UCSD-AML1 (cell line): ENCODE measurements around the gene CCDC174.
"Not testable (repeated sequence)": the region's sequence is repeated elsewhere in the genome, so short reads cannot be mapped to it uniquely, and the experiment has no call there.

Experiments
- DNase-seq: peaks from one replicate; lab custom pipeline; 2025; ENCODE audit not compliant: unreplicated experiment; lab: John Stamatoyannopoulos, UW

Gene CCDC174

DNA sequence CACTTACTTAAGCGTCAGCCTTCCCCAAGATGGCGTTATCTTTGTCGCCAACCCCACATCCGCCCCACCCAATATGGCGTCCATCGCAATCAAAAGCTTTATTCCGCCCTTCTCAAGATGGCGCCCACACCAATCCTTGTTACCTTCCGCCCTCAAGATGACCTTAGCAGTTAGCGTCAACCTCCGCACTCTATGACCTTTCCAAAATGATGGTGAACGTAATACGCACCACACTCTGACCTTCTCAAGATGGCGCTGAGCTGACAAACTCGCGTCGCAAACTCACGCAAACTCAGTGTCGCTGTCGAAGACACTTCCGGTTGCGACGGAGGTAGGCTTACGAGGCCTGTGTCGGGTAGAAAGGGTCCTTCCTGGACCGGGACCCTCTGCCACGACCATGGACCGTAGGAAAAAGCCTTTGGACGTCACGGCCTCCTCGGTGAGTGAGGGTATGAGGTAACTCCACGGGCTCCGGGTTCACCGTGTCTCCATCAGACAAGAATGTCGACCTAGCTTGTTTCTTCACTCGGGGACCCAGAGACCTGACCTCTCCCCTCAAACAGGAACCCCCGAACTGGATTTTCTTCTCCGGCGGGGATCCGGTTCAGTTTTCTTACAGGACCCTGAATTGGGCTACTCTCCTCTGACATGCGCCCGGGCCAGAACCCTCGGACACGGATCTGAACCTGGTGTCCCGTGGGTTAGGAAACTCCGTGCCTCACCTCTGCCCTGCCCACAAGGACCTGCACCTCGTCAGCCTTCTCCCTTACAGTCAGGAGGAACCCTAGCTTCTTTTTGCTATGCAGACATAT lies at the start of gene CCDC174:
CCDC174 (plus strand) TSS at position 323 of the 812 bp plus-strand sequence; CDS start at position 398, 75 bp downstream.
- DNase-seq: peak; percentile 96

DNA sequence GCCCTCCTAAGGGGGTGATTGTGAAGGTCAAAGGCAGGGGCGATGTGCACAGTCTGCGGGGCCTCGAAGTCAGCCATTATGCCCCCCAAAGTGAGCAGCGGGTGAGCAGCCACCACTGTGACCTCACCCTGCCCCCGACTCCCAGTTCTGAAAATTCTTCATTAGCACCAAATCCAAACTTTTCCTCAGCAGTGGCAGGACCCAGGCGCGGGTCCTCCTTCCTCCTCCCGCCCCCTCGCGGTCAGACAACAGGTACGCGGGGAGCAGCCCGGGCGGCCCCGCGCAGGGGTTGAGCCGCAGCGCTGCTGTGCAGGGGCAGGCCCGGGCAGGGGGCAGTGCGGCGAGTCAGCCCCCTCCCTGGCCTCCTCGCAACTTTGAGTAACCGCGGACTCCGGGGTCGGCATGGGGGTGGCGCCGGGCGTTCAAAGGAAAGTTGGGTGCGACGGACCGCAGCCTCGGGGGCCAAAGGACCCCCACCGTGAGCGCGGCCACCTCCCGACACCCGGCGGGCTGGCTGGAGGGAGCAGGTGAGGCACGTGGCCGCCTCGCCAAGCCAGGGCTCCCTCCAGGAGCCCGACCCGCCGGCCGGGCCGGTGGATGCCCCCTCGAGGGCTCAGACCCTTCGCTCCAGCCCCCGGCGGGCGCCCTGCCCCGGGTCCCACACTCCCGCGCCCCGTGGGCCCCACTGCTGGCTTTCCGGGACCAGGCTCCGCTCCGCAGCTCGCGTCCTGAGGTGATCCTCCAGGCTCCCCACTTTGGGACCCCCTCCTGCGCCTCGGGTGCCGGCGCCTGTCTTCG lies 49.4 kb upstream of the CCDC174 start:
- no peak for DNase-seq

DNA sequence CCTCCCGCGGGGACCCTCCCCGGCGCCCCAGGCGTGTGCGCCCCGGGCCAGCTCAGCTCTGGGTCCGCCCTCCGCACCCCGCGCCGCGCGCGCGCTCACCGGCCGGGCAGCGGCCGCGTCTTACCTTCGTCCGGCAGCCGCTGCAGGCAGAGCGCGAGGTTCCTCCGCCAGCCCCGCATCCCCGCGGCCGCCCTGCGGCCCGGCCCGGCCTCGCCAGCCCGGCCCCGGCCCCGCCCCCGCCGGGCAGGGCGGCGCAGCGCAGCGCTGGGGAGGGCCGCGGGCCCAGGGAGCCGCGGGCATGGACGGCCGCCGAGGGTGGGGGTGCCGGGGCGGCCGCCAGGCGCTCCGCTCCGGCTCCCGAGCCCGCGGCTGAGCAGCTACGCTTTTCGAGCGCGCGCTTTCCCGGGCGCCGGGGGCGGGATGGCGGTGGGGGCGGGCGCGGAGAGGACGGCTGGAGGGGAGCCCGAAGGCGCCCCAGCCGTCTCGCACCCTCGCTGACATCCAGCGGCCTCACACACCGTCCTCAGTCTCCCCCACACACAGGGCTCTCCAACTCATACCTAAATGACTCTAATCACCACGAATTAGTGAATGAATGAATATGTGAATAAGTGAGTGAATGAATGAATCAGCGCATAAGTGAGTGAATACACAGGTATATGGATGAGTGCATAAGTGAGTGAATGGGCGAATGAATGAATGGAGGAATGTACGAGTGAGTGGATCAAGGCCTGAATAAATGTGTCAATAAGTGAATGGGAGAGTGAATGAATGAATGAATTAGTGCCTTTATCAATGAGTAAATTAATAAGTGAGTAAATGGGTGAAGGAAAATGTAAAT lies 48.5 kb upstream of the CCDC174 start:
- DNase-seq: no peak

DNA sequence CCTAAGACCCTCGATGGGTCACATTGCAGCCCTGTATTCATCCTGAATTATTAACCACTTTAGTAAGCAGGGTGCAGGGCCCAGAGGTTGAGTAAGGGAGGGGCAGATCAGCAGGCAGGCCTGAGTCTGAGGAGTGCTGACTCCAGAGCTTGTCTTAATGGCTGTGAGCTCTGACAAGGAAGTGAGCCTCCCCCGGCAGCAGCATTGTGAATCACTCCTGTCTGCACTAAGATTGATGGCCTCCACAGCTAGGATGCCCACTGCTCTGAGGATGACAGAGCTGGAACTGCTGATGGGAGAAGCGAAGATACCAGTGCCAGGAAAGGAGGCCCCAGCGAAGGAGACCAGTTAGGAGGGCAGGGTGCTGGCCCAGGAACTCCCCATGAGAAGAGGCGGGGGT lies 46.5 kb upstream of the CCDC174 start:
- no peak for DNase-seq

DNA sequence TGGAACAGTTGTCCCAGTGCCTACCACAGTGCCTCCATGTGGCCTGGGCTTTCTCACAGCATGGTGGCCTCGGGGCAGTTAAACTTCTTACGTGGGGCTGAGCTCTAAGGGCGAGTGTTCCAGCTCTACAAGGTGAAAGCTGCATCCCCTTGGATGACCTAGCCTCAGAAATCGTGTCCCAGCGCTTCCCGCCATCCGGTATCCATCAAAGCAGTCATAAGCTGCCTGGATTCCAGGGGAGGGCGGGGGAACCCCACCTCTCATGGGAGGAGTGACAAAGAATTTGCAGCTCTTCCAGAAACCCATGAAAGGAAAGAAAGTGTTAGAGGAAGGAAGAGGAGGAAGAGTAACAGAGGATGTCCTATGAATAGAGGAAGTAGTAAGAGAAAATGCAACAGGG lies 45.8 kb upstream of the CCDC174 start:
- no peak for DNase-seq

DNA sequence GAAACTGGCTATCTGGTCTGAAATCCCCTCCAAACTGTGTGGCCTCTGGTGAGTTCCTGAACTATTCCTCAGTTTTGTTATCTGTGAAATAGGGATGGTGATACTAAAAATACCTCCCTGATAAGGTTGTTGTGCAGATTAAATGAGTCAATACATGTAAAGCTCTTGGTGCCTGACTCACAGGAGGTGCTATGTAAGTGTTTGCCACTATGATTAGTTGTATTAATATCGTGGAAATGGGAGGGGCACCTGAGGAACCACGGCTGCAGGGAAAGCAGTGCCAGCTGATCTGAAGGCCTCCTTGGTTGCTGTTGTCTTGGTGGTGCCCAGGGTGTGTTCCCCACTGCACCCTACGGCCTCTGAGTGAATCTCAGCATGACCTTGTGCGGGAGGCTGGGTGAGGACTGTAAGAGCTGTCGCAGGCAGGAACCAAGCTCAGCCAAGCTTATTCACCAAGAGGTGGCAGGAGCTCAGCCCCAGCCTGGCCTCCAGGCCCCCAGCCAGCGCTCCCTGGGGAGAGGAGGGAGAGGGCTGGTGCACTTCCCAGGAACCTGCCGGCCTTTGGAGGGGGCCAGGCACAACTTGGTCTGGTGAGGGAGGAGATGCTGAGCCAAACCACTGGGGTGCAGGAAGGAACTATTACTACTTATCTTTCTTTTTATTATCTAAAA lies 44.8 kb upstream of the CCDC174 start:
- DNase-seq: no peak

DNA sequence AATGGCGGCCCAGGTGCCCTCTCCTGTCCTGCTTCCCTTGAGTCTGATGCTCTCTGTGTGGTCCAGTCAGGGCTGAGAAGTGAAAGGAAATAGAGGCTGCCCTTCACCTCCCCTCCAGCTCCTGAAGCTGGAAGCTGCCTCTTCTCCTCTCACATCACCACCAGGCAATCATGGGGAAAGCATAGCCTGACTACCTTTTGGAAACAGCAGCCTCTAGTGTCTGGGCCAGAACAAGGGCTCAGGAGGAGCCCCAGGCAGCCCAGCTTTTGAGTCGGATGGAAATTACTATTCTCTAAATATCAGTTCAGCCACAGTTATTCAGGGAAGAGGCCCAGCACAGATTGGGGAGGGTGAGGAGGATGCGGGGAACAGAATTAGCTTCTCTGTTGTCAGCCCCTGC lies 43.3 kb upstream of the CCDC174 start:
- no peak for DNase-seq

DNA sequence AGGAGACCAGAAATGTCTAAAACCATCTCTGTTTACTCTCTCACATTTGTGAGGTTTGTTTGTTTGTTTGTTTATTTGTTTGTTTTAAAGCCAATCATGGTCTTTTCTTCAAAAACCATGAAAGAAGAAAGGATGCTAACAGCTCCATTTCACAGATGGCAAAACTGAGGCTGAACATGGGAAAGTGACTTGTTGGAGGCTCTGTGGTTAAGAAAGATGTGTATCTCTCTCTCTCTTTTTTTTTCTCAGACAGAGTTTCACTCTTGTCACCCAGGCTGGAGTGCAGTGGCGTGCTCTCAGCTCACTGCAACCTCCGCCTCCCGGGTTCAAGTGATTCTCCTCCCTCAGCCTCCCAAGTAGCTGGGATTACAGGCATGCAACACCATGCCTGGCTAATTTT lies 42.5 kb upstream of the CCDC174 start:
- DNase-seq: not testable (repeated sequence)

DNA sequence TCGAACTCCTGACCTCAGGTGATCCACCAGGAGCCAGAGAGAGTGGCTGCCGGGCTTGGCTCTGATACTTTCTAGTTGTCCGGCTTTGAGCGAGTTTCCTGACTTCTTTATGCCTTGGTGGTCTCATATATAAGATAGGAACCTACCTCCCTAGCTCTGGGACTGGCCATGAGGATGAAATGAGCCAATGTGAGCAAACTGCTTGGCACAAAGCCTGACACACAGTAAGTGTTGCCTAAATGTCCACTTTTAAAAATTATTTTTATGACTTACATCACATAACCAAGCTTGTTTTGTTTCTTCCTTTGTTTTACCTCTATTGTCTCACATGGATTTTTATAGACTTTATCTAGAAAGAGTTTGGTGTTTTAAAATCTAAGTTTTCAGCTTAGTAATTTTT lies 42.1 kb upstream of the CCDC174 start:
- DNase-seq: no peak

DNA sequence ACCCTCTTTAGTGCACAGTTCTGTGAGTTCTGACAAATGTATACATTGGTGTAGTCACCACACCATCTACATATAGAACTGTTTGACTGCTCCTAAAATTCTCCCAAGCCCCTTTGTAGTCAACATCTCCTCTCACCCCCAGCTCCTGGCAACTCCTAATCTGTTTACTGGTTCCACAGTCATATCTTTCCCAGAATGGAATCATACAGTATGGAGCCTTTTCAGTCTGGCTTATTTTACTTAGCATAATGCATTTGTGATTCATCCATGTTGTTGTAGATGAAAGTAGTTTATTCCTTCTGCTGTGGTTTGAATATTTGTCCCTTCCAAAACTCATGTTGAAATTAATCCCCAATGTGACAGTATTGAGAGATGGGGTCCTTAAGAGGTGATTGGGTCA lies 41.6 kb upstream of the CCDC174 start:
- no peak for DNase-seq

DNA sequence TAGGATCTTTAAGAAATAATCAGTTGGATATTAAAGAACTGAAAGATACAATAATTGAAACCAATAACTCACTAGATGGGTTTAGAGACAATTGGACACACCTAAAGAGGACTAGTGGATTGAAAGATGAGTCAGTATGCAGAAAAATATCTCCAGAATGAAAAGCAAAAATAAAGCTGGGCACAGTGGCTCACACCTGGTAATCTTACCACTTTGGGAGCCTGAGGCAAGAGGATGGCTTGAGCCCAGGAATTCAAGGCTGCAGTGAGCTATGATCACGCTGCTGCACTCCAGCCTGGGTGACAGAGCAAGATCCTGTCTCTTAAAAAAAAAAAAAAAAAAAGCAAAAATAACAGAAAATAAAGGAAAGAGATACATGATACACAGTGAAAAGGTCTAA lies 37.4 kb upstream of the CCDC174 start:
- DNase-seq: no peak

DNA sequence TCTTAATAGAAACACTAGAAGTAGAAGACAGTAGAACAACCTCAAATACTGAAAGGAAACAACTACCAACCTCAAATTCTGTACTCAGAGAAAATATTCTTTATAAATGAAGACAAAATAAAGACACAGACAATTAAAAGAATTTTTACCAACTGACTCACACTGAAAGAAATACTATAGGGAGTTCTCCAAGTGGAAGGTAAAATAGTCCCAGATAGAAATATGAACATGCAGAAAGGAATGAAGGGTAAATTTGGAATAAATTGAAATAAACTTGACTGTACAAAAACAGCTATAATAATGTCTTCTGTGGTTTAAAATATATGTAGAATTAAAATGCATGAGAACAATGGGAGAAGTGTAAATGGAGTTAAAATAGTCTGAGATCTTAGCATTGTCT lies 36.7 kb upstream of the CCDC174 start:
- no peak for DNase-seq

DNA sequence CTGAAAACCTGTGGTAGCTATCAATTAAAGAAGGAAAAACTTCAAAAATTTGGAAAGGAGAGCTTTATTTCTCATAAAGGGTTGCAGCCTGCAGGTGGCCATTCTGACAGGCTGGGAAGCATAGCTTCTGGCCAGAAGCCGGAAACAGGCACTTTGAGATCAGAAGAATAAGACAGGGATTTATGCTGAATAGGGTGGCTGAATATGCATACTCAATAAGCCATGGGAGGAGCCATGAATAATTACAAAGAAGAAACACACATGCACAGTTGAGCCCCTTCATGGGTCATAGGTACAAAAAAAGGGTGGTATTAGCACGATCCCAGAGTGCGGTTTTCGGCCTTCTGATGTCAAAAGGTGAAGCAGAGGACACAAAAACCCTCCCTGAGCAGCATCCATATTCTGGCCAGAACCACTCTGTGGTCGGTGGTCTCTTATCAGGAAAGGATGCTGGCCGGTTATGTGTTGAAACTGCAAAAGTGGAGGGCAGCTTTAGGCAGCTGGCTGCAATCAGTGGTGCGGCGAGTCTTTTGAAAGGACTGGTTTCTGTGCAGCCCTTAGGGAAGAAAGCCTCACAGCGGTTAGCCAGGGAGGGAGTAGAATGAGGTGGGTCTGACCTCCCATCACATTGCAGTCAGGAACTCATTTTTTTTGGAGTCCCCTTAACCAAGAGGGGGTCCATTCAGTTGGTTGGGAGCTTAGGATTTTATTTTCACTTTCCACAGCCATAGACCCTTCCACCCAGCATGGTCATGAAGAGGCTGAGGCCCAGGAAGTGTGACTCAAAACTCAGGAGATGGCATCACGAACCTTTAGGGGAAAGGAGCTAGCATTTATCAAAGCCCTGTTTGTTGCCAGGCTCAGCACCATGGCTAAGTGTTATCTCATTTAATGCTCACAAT lies 34.7 kb upstream of the CCDC174 start:
- DNase-seq: no peak

DNA sequence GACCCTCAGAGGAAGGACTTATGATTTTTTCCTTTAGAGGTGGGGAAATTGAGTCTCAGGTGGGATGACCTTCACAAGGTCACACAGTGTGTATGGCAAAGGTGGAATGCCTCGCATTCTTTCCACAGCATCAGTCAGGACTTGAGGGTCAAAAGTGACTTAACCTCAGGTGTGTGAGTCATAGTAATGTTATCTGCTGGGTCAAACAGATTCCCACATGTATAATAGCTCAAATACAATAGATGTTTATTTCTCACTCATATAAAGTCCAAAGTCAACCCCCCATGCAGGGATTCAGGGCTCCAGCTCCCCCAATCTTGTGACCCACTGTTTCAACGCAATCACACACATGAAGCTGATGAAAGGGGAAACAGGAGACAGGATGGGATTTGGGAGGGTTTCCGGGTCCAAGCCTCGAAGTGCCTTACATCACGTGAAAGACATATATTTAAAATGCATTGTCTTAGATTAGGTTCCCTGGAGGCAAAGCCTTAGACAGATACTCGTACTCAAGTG lies 34.0 kb upstream of the CCDC174 start:
- DNase-seq: no peak

DNA sequence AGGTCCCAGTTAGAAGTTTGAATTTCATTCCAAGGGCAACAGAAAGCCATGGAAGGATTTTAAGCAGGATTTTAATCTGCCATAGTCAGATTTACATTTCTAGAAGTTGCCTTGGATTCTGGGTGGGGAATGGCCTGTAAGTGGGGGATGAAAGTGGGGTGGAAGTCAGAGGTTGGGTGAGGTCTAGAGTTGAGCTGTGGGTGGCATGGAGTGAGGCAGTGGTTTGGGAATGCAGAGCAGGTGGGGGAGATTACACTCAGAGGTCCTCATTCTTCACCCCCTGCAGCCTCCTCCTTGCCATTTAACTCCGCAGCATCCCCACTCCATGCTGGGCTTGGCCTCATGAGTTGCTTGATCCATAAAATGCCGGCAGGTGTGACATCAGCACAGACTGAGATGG lies 32.0 kb upstream of the CCDC174 start:
- no peak for DNase-seq

DNA sequence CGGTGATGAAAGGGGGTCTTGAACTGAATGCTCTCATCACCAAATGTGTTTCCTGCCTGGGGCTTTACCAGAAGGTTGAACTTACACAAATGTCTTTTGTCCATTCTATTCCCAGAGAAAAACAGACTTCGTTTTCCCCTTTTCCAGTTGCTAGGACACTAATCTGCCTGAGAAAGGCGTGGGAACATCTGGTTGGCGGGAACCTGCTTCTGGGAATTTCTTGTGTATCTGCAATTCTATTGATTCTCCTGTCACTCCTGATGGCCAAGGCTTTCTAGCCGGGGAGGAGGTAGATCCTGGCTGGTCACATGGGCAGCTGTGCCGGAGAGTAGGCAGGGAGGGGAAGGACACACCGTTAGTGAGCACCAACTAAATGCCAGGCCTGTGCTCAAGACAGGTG lies 31.1 kb upstream of the CCDC174 start:
- no peak for DNase-seq

DNA sequence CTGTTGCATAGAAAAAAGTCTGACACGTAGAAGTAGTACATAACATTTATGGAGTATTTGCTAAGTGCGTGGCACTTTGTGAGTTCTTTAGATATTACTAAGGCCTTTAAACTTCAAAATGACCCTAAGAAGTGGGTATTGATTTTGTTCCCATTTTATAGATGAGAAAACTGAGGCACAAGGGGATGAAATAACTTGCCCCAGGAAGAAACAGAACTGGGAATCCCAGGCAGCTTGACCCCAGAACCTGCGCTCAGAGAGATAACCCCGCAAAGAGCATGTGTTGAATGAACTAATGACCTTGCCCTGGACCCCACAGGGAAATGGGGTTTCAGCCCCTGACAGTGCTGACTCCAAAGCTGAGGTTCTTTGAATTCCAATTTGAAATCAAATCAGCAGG lies 30.5 kb upstream of the CCDC174 start:
- no peak for DNase-seq

DNA sequence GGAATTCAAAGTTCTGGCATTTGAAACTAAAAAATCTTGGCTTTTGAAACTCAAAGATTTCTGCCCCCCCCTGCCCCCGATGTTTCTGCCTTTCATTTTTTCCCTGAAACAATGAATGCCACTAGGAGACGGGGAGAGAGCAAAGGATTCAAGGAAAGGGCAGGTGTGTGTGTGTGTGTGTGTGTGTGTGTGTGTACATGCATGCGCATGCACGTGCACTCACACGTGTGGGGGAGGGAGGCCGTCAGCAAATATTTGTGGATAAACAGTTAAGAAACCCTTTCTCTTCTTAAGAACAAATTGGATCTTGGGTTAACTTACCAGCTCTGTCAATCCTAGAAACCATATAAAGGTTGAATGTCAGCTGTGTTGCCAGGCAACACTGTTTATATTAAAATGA lies 29.2 kb upstream of the CCDC174 start:
- no peak for DNase-seq

DNA sequence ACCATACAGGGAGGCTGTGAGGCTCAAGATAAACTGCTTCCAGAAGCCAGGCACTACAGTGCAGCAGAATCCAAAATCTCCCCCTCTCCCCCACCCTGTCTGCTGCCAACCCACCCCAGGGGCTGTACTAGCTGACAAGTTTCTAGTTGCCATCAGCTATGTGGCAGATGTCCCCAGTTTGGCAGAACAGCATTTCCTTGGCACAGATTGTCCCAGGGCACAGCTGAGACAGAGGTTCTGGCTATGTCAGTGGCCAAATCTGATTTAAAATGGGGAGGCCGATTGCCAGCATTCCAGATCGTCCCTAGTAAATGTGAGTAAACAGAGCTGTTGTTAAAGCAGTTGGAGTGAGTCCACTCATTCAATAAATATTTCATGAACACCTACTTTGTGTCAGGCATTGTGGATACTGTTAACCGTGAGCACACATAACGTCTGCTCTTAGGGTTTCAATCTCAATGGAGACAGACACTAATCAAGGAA lies 28.0 kb upstream of the CCDC174 start:
- DNase-seq: no peak

DNA sequence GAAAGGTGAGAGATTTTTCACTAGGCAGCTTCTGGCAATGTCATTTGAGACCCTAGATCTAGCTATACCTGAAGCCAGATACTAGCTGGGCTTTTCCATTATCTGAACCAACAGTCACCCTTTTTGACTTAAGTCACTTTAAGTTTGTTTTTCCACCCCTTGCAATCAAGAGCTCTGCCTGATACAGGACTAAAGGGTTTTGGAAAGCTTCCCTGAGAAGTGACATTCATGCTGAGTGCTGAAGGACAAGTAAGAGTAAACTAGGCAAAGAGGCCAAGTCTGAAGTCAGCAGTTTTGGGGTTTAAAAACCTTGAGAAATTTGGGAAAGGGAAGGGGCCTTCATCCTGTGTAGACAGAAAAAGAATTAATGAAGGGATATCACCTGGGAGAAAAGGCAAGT lies 27.1 kb upstream of the CCDC174 start:
- DNase-seq: no peak
